Breast epithelium (tissue), 3 donors: ENCODE measurements around the gene AOPEP.

Experiments
- CTCF ChIP-seq, 3 donors: fragments of 450-650 bp; IDR thresholded peaks; one replicate each; pipeline ENCODE4 v1.5.1; 2016 to 2017; ENCODE audit warnings: antibody characterized with exemption in 3 of 3, mild to moderate bottlenecking in 3 of 3, moderate library complexity in 3 of 3
- POLR2AphosphoS5 ChIP-seq, 3 donors: sonication (generic); formaldehyde crosslinking; IDR thresholded peaks; one replicate each; pipeline ENCODE4 v1.6.1; 2017; ENCODE audit warnings: antibody characterized with exemption in 3 of 3

- no peak for TF ChIP-seq CTCF (IDR thresholded peaks at IDR 0.05)
- no peak for TF ChIP-seq POLR2AphosphoS5 (IDR thresholded peaks at IDR 0.05)
These were observed 223.6 kb downstream of the AOPEP start for GRCh38 chr9:94950040-94950578.
